ENCODE results near the gene GPR27.

GRCh38 chr3:71805199-71805598 lies 51.5 kb downstream of the GPR27 start:
- TF ChIP-seq CTCF (IDR thresholded peaks at IDR 0.05 in 2 of 3, conservative IDR thresholded peaks at IDR 0.05 in 1 of 3; ENCODE audit: control insufficient read depth in 2 of 3, extremely low read depth in 1 of 3, insufficient read depth in 1 of 3, low read depth in 3 of 3, low read length in 3 of 3), result no peak
- no peak for TF ChIP-seq REST (IDR thresholded peaks at IDR 0.05; ENCODE audit: low read depth, low read length)
- TF ChIP-seq JUND (IDR thresholded peaks at IDR 0.05; ENCODE audit: low read depth, low read length), result no peak
- TF ChIP-seq RBBP5 (conservative IDR thresholded peaks at IDR 0.05), result no peak
- no peak for TF ChIP-seq GABPA (IDR thresholded peaks at IDR 0.05; ENCODE audit: low read depth)
